ENCODE measurements around the gene ASAP2. TPM values are rescaled to one million over a fixed set of nuclear protein-coding genes. Genes with fewer than 3 reads are reported as not detected.

The ASAP2 gene
- total RNA-seq, 1 donor: 66.2 TPM

- H3K4me1 ChIP-seq (ENCODE audit: insufficient read depth, low read length): peaks cover 9% of the 10 kb centered on the region
- no peak for TF ChIP-seq CTCF (IDR thresholded peaks at IDR 0.05; ENCODE audit: extremely low read depth, low read depth, low read length)
- H3K9me3 ChIP-seq (ENCODE audit: low read depth, low read length): no peaks in the 10 kb centered on the region
- H3K27ac ChIP-seq (ENCODE audit: low read depth, low read length): peak overlapping the region; percentile 38
- H4K20me1 ChIP-seq (ENCODE audit: insufficient read depth, low read length): peaks cover 11% of the 10 kb centered on the region
- no peak overlapping the region for H2AFZ ChIP-seq (ENCODE audit: low read length)
- no peak overlapping the region for H3K4me2 ChIP-seq (ENCODE audit: insufficient read depth, low read length)
- peaks cover 89% of the 10 kb centered on the region for H3K79me2 ChIP-seq (ENCODE audit: insufficient read depth, low read length)
- no peak overlapping the region for H3K4me3 ChIP-seq (ENCODE audit: insufficient read depth, low read length)
- DNase-seq (ENCODE audit: insufficient read length, low spot score, missing footprints): no peak
- H3K36me3 ChIP-seq (ENCODE audit: insufficient read depth, low read length): peaks cover 35% of the 10 kb centered on the region
- H3K27me3 ChIP-seq (ENCODE audit: insufficient read depth, low read length): no peaks in the 10 kb centered on the region
These were observed 90.5 kb downstream of the ASAP2 start for GRCh38 chr2:9297156-9297555.

GRCh38 chr2:9297807-9298206 lies 91.2 kb downstream of the ASAP2 start:
- H3K36me3 ChIP-seq (ENCODE audit: insufficient read depth, low read length): peaks cover 35% of the 10 kb centered on the region
- peaks cover 11% of the 10 kb centered on the region for H4K20me1 ChIP-seq (ENCODE audit: insufficient read depth, low read length)
- no peak overlapping the region for H2AFZ ChIP-seq (ENCODE audit: low read length)
- no peak overlapping the region for H3K4me3 ChIP-seq (ENCODE audit: insufficient read depth, low read length)
- no peak for TF ChIP-seq CTCF (IDR thresholded peaks at IDR 0.05; ENCODE audit: extremely low read depth, low read depth, low read length)
- peak overlapping the region; percentile 38 for H3K27ac ChIP-seq (ENCODE audit: low read depth, low read length)
- no peaks in the 10 kb centered on the region for H3K27me3 ChIP-seq (ENCODE audit: insufficient read depth, low read length)
- DNase-seq (ENCODE audit: insufficient read length, low spot score, missing footprints): no peak
- H3K9me3 ChIP-seq (ENCODE audit: low read depth, low read length): no peaks in the 10 kb centered on the region
- peaks cover 9% of the 10 kb centered on the region for H3K4me1 ChIP-seq (ENCODE audit: insufficient read depth, low read length)
- H3K79me2 ChIP-seq (ENCODE audit: insufficient read depth, low read length): peaks cover 87% of the 10 kb centered on the region
- no peak overlapping the region for H3K4me2 ChIP-seq (ENCODE audit: insufficient read depth, low read length)

- DNase-seq (ENCODE audit: insufficient read length, low spot score, missing footprints): no peak
- Histone ChIP-seq H3K9me3 (ENCODE audit: low read depth, low read length) (no peaks in the 10 kb centered on the region), H3K4me3 (ENCODE audit: insufficient read depth, low read length) (no peak overlapping the region), H3K4me1 (ENCODE audit: insufficient read depth, low read length) (peaks cover 9% of the 10 kb centered on the region), H3K27me3 (ENCODE audit: insufficient read depth, low read length) (no peaks in the 10 kb centered on the region), H3K4me2 (ENCODE audit: insufficient read depth, low read length) (no peak overlapping the region), H3K79me2 (ENCODE audit: insufficient read depth, low read length) (peaks cover 87% of the 10 kb centered on the region), H4K20me1 (ENCODE audit: insufficient read depth, low read length) (peaks cover 17% of the 10 kb centered on the region), H2AFZ (ENCODE audit: low read length) (no peak overlapping the region), H3K27ac (ENCODE audit: low read depth, low read length) (peak overlapping the region; percentile 38), H3K36me3 (ENCODE audit: insufficient read depth, low read length) (peaks cover 42% of the 10 kb centered on the region)
- TF ChIP-seq CTCF (IDR thresholded peaks at IDR 0.05; ENCODE audit: extremely low read depth, low read depth, low read length): no peak
These were observed 92.0 kb downstream of the ASAP2 start for GRCh38 chr2:9298583-9298982.

- H4K20me1 ChIP-seq (ENCODE audit: insufficient read depth, low read length): peaks cover 25% of the 10 kb centered on the region
- H3K27me3 ChIP-seq (ENCODE audit: insufficient read depth, low read length): no peaks in the 10 kb centered on the region
- H3K9me3 ChIP-seq (ENCODE audit: low read depth, low read length): no peaks in the 10 kb centered on the region
- DNase-seq (ENCODE audit: insufficient read length, low spot score, missing footprints): no peak
- H3K27ac ChIP-seq (ENCODE audit: low read depth, low read length): no peak overlapping the region
- H3K36me3 ChIP-seq (ENCODE audit: insufficient read depth, low read length): peaks cover 45% of the 10 kb centered on the region
- H3K4me2 ChIP-seq (ENCODE audit: insufficient read depth, low read length): no peak overlapping the region
- no peak overlapping the region for H2AFZ ChIP-seq (ENCODE audit: low read length)
- peaks cover 9% of the 10 kb centered on the region for H3K4me1 ChIP-seq (ENCODE audit: insufficient read depth, low read length)
- peaks cover 89% of the 10 kb centered on the region for H3K79me2 ChIP-seq (ENCODE audit: insufficient read depth, low read length)
- TF ChIP-seq CTCF (IDR thresholded peaks at IDR 0.05; ENCODE audit: extremely low read depth, low read depth, low read length): no peak
- no peak overlapping the region for H3K4me3 ChIP-seq (ENCODE audit: insufficient read depth, low read length)
These were observed 92.8 kb downstream of the ASAP2 start for GRCh38 chr2:9299161-9300100.

All from osteoblast (primary cell).